Mucosa of stomach (tissue), 1 donor: ENCODE data around the gene TAS2R8.
"Not testable (repeated sequence)": the region's sequence is repeated elsewhere in the genome, so short reads cannot be mapped to it uniquely, and the experiment has no call there.

Source experiments
- H3K27me3 ChIP-seq: one replicate; pipeline ENCODE4 v1.7.0; 2013; ENCODE audit warnings: mild to moderate bottlenecking, low read length; ENCODE audit not compliant: control insufficient read depth, insufficient read depth
- H3K36me3 ChIP-seq: one replicate; pipeline ENCODE4 v1.7.0; 2013; ENCODE audit warnings: low read length; ENCODE audit not compliant: control insufficient read depth, insufficient read depth
- H3K4me1 ChIP-seq: one replicate; pipeline ENCODE4 v1.7.0; 2013; ENCODE audit warnings: mild to moderate bottlenecking, low read length; ENCODE audit not compliant: control insufficient read depth, insufficient read depth
- H3K4me3 ChIP-seq: one replicate; pipeline ENCODE4 v1.7.0; 2013; ENCODE audit warnings: low read length
- H3K9ac ChIP-seq: one replicate; pipeline ENCODE4 v1.7.0; 2013; ENCODE audit warnings: mild to moderate bottlenecking, low read length, moderate library complexity
- H3K9me3 ChIP-seq: one replicate; pipeline ENCODE4 v1.7.0; 2013; ENCODE audit warnings: mild to moderate bottlenecking, low read length, moderate library complexity; ENCODE audit not compliant: control insufficient read depth
- donor health status: Pancreatic carcinoma.

Gene TAS2R8

GRCh38 chr12:10810068-10810467, 3.0 kb upstream of the TAS2R8 start, which contains the start of gene TAS2R9:
TSS of gene TAS2R9 (minus strand) at chr12:10810168. CDS start at chr12:10810075, 93 bp downstream.
- Histone ChIP-seq H3K9ac (no peak within 1 kb of the TSS), H3K4me3 (no peak within 1 kb of the TSS), H3K4me1 (no peaks in the 10 kb centered on the region), H3K9me3 (no peaks in the 10 kb centered on the region), H3K36me3 (no peaks in the 10 kb centered on the region), H3K27me3 (peaks cover 20% of the 10 kb centered on the region)

DNA sequence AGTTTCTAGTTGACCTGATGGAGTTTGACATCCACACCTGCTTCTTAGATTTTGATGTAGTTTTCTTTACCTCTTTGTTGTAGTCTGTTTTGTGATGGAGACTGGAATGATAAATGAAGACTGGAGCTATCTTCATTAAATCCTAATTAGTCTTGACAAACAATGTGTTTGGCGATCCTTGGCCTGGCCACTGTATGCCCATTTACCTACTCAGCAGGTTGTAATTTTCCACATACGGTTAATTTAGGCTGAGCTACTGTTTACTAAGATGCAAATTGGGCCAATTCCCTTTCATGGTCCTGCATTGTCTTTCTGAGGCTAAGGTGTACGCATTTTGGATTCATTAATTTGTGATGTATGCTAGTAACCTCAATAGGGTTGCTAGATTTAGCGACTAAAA, 4.5 kb downstream of the TAS2R8 start, which contains the start of gene TAS2R7:
Gene TAS2R7, minus strand, starts transcription at position 41 of the 400 bp plus-strand sequence. CDS start 57 bp downstream, outside the sequence.
- Histone ChIP-seq H3K36me3 (no peaks in the 10 kb centered on the region), H3K9me3 (no peaks in the 10 kb centered on the region), H3K4me1 (no peaks in the 10 kb centered on the region), H3K4me3 (no peak within 1 kb of the TSS), H3K27me3 (no peaks in the 10 kb centered on the region), H3K9ac (no peak within 1 kb of the TSS)

DNA sequence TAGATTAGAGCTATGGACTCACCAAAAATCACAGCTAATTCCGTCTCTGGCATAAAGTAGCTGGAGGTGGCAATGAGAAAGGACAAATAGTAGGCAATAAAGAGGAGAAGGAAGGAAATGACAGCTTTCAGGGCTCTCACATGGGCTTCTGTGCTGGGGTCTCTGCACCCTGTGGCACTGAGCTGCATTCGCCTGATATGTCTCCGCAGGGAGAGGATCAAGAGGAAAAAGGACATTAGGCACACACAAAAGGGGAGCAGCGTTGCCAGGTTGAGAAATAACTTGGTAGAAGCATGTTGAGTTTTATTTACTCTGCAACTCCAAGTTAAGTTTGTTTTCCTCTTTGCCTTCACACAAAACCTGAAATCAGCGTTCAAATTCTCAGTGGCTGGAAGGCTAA, 5.3 kb downstream of the TAS2R8 start:
- Histone ChIP-seq H3K4me1 (no peaks in the 10 kb centered on the region), H3K27me3 (no peaks in the 10 kb centered on the region), H3K9ac (no peak overlapping the region), H3K36me3 (no peaks in the 10 kb centered on the region), H3K9me3 (no peaks in the 10 kb centered on the region), H3K4me3 (no peak overlapping the region)

- no peaks in the 10 kb centered on the region for H3K36me3 ChIP-seq
- no peak overlapping the region for H3K9ac ChIP-seq
- H3K4me3 ChIP-seq: no peak overlapping the region
- H3K9me3 ChIP-seq: no peaks in the 10 kb centered on the region
- no peaks in the 10 kb centered on the region for H3K4me1 ChIP-seq
- no peaks in the 10 kb centered on the region for H3K27me3 ChIP-seq
Observed at GRCh38 chr12:10794222-10794621, 12.9 kb downstream of the TAS2R8 start.

- H3K9ac ChIP-seq, H3K36me3 ChIP-seq, H3K4me1 ChIP-seq, H3K9me3 ChIP-seq, H3K4me3 ChIP-seq, H3K27me3 ChIP-seq: not testable (repeated sequence)
Observed at GRCh38 chr12:10791769-10792168, 15.3 kb downstream of the TAS2R8 start.

DNA sequence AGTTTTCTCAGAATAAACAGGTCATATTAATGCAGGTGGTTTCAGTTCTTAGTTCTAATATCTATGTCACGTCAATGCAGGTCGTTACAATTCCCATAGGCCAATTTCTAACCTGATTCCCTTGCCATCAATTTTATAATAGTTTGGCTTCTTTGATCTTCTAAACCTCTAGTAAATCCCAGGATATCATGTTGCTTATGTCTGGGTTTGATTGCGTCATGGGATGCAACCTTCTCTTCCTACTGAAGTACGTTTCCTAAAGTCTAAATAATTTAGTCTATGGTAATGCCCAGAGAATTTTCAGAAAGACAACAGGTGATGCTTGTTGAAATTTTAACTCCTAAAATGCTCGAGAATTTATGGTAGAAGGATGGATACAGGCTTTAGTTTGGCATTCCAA, 23.8 kb downstream of the TAS2R8 start:
- Histone ChIP-seq H3K36me3 (no peaks in the 10 kb centered on the region), H3K4me3 (no peak overlapping the region), H3K4me1 (no peaks in the 10 kb centered on the region), H3K27me3 (no peaks in the 10 kb centered on the region), H3K9me3 (no peaks in the 10 kb centered on the region), H3K9ac (no peak overlapping the region)

- Histone ChIP-seq H3K4me3 (no peak overlapping the region), H3K36me3 (no peaks in the 10 kb centered on the region), H3K9ac (no peak overlapping the region), H3K4me1 (no peaks in the 10 kb centered on the region), H3K27me3 (no peaks in the 10 kb centered on the region), H3K9me3 (no peaks in the 10 kb centered on the region)
Observed at GRCh38 chr12:10779103-10779502, 28.0 kb downstream of the TAS2R8 start.

DNA sequence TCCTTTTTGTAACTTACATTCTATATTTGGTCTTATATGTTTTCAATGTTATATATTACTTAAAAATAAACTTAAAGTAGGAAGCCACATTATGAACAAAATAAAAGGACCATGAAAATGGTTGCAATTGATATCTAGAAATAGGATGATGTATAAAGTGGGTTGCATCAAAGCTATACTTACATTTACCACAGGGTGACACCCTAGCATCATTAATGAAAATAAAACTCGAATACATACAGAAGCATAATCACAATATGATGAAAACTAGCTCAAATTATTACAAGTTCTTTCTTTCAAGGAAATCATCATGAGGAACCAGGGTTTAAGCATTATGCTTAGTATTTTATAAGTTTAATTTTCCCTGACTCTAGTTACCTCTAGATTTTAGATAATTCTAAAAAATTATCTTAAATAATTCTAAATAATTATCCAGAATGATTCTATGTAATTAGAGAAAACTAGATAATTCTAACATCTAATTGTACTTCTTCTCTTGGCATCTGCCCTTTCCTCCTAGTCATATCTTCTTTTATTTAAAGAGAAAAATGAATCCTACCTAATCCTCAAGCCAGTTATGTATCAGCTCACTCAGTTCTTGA, 35.9 kb downstream of the TAS2R8 start:
- Histone ChIP-seq H3K4me1 (no peaks in the 10 kb centered on the region), H3K9ac (no peak overlapping the region), H3K27me3 (peaks cover 14% of the 10 kb centered on the region), H3K9me3 (no peaks in the 10 kb centered on the region), H3K36me3 (no peaks in the 10 kb centered on the region), H3K4me3 (no peak overlapping the region)

GRCh38 chr12:10759657-10760056, 47.4 kb downstream of the TAS2R8 start:
- Histone ChIP-seq H3K27me3 (no peaks in the 10 kb centered on the region), H3K9me3 (no peaks in the 10 kb centered on the region), H3K4me1 (no peaks in the 10 kb centered on the region), H3K9ac (no peak overlapping the region), H3K36me3 (no peaks in the 10 kb centered on the region), H3K4me3 (no peak overlapping the region)

DNA sequence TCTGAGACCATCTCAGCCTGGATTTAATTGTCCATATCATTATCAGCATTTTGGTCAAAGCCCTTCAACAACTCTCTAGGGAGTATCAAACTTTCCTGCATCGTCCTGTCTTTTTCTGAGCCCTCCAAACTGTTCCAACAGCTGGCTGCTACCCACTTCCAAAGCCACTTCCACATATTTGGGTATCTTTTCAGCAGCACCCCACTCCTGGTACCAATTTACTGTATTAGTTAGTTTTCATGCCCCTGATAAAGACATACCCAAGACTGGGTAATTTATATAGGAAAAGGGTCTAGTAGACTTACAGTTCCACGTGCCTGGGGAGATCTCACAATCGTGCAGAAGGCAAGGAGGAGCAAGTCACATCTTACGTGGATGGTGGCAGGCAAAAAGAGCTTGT, 50.9 kb downstream of the TAS2R8 start:
- Histone ChIP-seq H3K9ac (no peak overlapping the region), H3K4me3 (no peak overlapping the region), H3K27me3 (no peaks in the 10 kb centered on the region), H3K9me3 (no peaks in the 10 kb centered on the region), H3K36me3 (no peaks in the 10 kb centered on the region), H3K4me1 (no peaks in the 10 kb centered on the region)
